Retinal pigment epithelial cell (primary cell): ENCODE data around the gene PPWD1.
"Not testable (repeated sequence)": the region's sequence is repeated elsewhere in the genome, so short reads cannot be mapped to it uniquely, and the experiment has no call there.

ENCODE experiments used
- DNase-seq: peaks from one replicate; pipeline ENCODE4 v3.0.0-alpha.2; 2010; ENCODE audit warnings: low read depth
- H3K4me3 ChIP-seq: 2 replicates; pipeline ENCODE4 v1.5.1; 2011; ENCODE audit warnings: mild to moderate bottlenecking, low read length, control low read depth, moderate library complexity
- CTCF ChIP-seq: conservative IDR thresholded peaks from 2 replicates; pipeline ENCODE4 v1.5.1; 2011; ENCODE audit warnings: low read depth, low read length, control low read depth, inconsistent platforms

The PPWD1 gene

GRCh38 chr5:65566505-65566904 is 3.4 kb downstream of the PPWD1 start:
- no peak for TF ChIP-seq CTCF
- no peak for DNase-seq
- H3K4me3 ChIP-seq: no peak overlapping the region

- no peak overlapping the region for H3K4me3 ChIP-seq
- TF ChIP-seq CTCF: no peak
- DNase-seq: no peak
These were observed 7.6 kb downstream of the PPWD1 start for GRCh38 chr5:65570598-65571226.

- no peak for DNase-seq
- no peak for TF ChIP-seq CTCF
- no peak overlapping the region for H3K4me3 ChIP-seq
These were observed 14.0 kb downstream of the PPWD1 start for GRCh38 chr5:65577141-65577540.

GRCh38 chr5:65588694-65589093 is 25.6 kb downstream of the PPWD1 start:
- peak; percentile 13 for TF ChIP-seq CTCF
- no peak for DNase-seq
- no peak overlapping the region for H3K4me3 ChIP-seq

GRCh38 chr5:65601761-65602160 is 38.7 kb downstream of the PPWD1 start:
- DNase-seq, H3K4me3 ChIP-seq: not testable (repeated sequence)

- no peak overlapping the region for H3K4me3 ChIP-seq
- DNase-seq: no peak
- TF ChIP-seq CTCF: no peak
These were observed 48.4 kb downstream of the PPWD1 start for GRCh38 chr5:65611524-65611923.

- DNase-seq: no peak
- no peak overlapping the region for H3K4me3 ChIP-seq
- TF ChIP-seq CTCF: no peak
These were observed 49.3 kb downstream of the PPWD1 start for GRCh38 chr5:65612298-65612907.

GRCh38 chr5:65620021-65620420 is 56.9 kb downstream of the PPWD1 start:
- H3K4me3 ChIP-seq: no peak overlapping the region
- no peak for DNase-seq
- no peak for TF ChIP-seq CTCF

GRCh38 chr5:65621961-65622360 is 58.9 kb downstream of the PPWD1 start:
- H3K4me3 ChIP-seq, DNase-seq: not testable (repeated sequence)
